Effector memory CD4-positive, alpha-beta T cell (primary cell): Measurements from ENCODE around the gene CTSD.

Experiments
- DNase-seq, 3 donors: peaks; one replicate each; pipeline ENCODE4 v3.0.0-alpha.2; 2020
- H3K27ac ChIP-seq: 2 replicates; pipeline ENCODE4 v1.7.0; 2013; ENCODE audit warnings: mild to moderate bottlenecking, low read length, moderate library complexity; ENCODE audit not compliant: insufficient read depth, poor library complexity, severe bottlenecking
- H3K27me3 ChIP-seq: replicated peaks from 2 replicates; pipeline ENCODE4 v1.7.0; 2013; ENCODE audit warnings: mild to moderate bottlenecking, low read length; ENCODE audit not compliant: insufficient read depth, control insufficient read depth, poor library complexity, severe bottlenecking
- H3K36me3 ChIP-seq: 2 replicates; pipeline ENCODE4 v1.7.0; 2013; ENCODE audit warnings: mild to moderate bottlenecking, low read length, moderate library complexity; ENCODE audit not compliant: control insufficient read depth, insufficient read depth
- H3K4me1 ChIP-seq: 2 replicates; pipeline ENCODE4 v1.7.0; 2013; ENCODE audit warnings: low read length, mild to moderate bottlenecking; ENCODE audit not compliant: control insufficient read depth, insufficient read depth, poor library complexity, severe bottlenecking
- H3K4me3 ChIP-seq: 2 replicates; pipeline ENCODE4 v1.7.0; 2013; ENCODE audit warnings: low read length, low read depth, mild to moderate bottlenecking; ENCODE audit not compliant: insufficient read depth, poor library complexity, severe bottlenecking
- H3K9me3 ChIP-seq: 2 replicates; pipeline ENCODE4 v1.7.0; 2013; ENCODE audit warnings: mild to moderate bottlenecking, low read length, moderate library complexity; ENCODE audit not compliant: control insufficient read depth

CTSD gene

DNA sequence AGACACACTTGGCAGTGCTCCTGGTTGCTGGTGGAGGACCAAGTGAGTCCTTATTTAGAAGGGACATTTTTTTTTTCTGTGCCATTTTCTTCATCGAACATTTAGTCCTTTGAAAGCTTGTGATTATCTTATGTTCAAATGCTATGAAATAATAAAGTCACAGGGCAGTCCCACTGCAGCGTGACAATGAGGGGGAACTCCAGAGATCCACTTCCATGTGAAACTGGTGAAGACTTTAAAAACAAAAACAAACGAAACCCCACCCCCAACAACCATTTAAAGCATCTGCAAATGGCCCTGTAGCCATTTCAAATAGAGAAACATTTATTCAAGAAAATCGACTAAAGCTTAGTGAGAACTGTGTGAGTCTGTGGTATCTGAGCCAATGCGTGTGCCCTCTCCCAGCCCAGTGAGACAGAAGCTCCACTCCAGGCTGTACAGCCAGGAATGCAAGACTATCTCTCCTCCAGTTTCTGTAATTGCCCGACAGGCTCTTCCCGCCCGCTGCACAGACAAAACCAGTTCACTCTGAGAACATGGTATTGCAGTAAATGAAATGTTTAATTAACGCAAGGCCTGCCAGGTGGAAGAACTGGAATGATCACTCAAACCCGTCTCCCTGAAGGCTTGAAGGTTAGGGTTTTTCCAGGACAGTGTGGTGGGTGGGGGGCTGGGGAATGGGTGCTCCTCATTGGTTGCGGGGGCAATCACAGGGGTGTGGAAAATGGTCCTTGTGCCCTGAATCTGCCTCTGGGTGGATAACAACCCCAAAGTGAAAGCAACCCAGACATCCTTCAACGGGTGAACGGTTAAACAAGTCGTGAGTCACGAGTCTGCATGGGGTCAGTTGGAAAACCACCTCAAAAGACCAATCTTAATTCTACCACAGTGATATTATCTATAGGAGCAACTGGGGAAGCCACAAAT lies 58.3 kb downstream of the CTSD start:
- Histone ChIP-seq H3K4me1 (peaks cover 6% of the 10 kb centered on the region), H3K36me3 (no peaks in the 10 kb centered on the region), H3K27me3 (no peaks in the 10 kb centered on the region), H3K4me3 (no peak overlapping the region), H3K27ac (no peak overlapping the region), H3K9me3 (no peaks in the 10 kb centered on the region)
- DNase-seq = no peak

- Histone ChIP-seq H3K9me3 (no peaks in the 10 kb centered on the region), H3K27me3 (no peaks in the 10 kb centered on the region), H3K4me1 (peaks cover 6% of the 10 kb centered on the region), H3K36me3 (no peaks in the 10 kb centered on the region), H3K4me3 (no peak overlapping the region), H3K27ac (no peak overlapping the region)
- no peak for DNase-seq
Measured at GRCh38 chr11:1703146-1703545, 60.6 kb downstream of the CTSD start.
